NCI-H1105 treated with DMSO at 0.1 percent for 48 hours (cell line): ENCODE measurements around the gene CCBE1.
A peak's percentile ranks its signal among the peaks of the same experiment; 100 is the strongest.

ENCODE experiments used
- DNase-seq: peaks from one replicate; lab custom pipeline; 2025; lab: John Stamatoyannopoulos, UW

The CCBE1 gene

GRCh38 chr18:59454909-59455727 lies 242.1 kb downstream of the CCBE1 start:
- no peak for DNase-seq

- DNase-seq, result no peak
These were observed 243.7 kb downstream of the CCBE1 start for GRCh38 chr18:59453468-59453961.

- no peak for DNase-seq
These were observed 245.3 kb downstream of the CCBE1 start for GRCh38 chr18:59451963-59452362.

GRCh38 chr18:59451073-59451472 lies 246.2 kb downstream of the CCBE1 start:
- no peak for DNase-seq

GRCh38 chr18:59448546-59448945 lies 248.7 kb downstream of the CCBE1 start:
- DNase-seq, result no peak

- no peak for DNase-seq
These were observed 251.2 kb downstream of the CCBE1 start for GRCh38 chr18:59446012-59446411.

GRCh38 chr18:59437851-59438569 lies 259.2 kb downstream of the CCBE1 start:
- no peak for DNase-seq

- DNase-seq, result no peak
These were observed 264.2 kb downstream of the CCBE1 start for GRCh38 chr18:59432803-59433597.

GRCh38 chr18:59431131-59431530 lies 266.1 kb downstream of the CCBE1 start:
- no peak for DNase-seq

- DNase-seq, result no peak
These were observed 267.6 kb downstream of the CCBE1 start for GRCh38 chr18:59429608-59430007.

- no peak for DNase-seq
These were observed 269.2 kb downstream of the CCBE1 start for GRCh38 chr18:59428018-59428417.

- DNase-seq, result peak; percentile 90
These were observed 270.4 kb downstream of the CCBE1 start for GRCh38 chr18:59426855-59427254.

GRCh38 chr18:59423259-59423658 lies 274.0 kb downstream of the CCBE1 start:
- DNase-seq, result no peak

- DNase-seq, result no peak
These were observed 277.0 kb downstream of the CCBE1 start for GRCh38 chr18:59420244-59420643.

GRCh38 chr18:59419386-59419785 lies 277.8 kb downstream of the CCBE1 start:
- peak; percentile 91 for DNase-seq

GRCh38 chr18:59416818-59417217 lies 280.4 kb downstream of the CCBE1 start:
- no peak for DNase-seq

- no peak for DNase-seq
These were observed 283.0 kb downstream of the CCBE1 start for GRCh38 chr18:59414111-59414653.

GRCh38 chr18:59402432-59403090 lies 294.7 kb downstream of the CCBE1 start:
- DNase-seq, result peak; percentile 94

- DNase-seq, result no peak
These were observed 296.8 kb downstream of the CCBE1 start for GRCh38 chr18:59400407-59400806.

GRCh38 chr18:59395226-59396175 lies 301.7 kb downstream of the CCBE1 start:
- no peak for DNase-seq
